ENCODE results near the gene KLHDC8B. TPM values are rescaled to one million over a fixed set of nuclear protein-coding genes. Genes with fewer than 3 reads are reported as not detected.

The KLHDC8B gene
- total and polyA plus RNA-seq, 2 donors from 2014 or later: 23.4 to 36.5 TPM

DNA sequence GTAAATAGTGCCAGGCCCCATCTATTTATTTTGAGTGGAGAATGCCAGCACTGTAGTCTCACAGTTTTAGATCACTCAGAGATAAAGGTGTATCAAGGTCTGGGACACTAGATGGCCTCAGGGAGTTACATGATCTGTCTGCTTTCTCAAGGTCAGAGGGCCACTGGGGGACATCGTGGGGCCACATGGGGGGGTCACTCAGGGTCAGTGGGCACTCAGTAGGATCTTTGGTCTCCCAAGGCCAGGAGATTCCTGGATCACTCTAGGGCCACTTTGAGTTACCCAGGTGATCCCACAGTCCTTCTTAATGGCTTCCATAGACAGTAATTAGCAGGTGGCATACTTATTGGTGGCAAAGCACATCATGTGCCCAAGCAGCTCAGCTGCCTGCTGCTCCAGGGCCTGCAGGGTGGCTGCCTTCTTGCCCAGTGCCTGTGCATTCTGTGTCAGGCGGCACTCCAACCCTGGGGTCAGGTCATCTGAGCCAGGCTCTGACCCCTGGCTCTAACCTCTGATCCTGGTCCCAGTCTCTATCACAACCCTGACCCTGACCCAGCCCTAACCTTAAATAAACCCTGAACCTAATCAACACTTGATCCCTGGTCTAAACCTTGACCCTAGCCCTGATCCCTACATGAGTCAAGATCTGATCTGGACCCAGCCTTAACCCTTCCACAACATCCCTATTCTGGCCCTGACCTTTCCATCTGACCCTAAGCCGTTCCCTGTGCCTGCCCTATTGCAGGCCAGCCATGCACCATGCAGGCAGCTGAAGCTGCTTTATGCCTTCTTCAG is 36.7 kb upstream of the KLHDC8B start:
- TF ChIP-seq, protein P1, sequence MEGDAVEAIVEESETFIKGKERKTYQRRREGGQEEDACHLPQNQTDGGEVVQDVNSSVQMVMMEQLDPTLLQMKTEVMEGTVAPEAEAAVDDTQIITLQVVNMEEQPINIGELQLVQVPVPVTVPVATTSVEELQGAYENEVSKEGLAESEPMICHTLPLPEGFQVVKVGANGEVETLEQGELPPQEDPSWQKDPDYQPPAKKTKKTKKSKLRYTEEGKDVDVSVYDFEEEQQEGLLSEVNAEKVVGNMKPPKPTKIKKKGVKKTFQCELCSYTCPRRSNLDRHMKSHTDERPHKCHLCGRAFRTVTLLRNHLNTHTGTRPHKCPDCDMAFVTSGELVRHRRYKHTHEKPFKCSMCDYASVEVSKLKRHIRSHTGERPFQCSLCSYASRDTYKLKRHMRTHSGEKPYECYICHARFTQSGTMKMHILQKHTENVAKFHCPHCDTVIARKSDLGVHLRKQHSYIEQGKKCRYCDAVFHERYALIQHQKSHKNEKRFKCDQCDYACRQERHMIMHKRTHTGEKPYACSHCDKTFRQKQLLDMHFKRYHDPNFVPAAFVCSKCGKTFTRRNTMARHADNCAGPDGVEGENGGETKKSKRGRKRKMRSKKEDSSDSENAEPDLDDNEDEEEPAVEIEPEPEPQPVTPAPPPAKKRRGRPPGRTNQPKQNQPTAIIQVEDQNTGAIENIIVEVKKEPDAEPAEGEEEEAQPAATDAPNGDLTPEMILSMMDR (IDR thresholded peaks at IDR 0.05; ENCODE audit: borderline replicate concordance, extremely low read depth, insufficient read depth): no peak
- no peak overlapping the region for H3K27ac ChIP-seq (ENCODE audit: low read depth in 2 of 2, low read length in 2 of 2)

DNA sequence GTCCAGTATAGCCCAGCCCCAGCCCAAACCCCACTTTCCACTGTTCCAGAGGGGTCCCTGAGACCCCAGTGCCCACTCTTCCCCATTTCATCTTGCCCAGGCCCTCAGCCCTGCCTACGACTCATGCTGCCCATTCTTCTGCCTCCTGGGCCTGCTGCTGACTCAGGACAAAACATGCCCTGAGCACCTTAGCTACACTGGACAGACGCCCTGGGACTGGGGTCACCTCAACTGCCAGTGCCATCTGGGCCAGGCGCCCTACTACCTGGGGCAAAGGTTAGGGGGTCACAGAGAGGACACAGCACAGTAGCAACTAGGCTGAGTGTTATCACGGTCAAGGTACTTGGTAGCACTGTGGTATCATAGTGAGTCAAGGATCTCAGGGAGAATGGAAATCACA is 35.9 kb upstream of the KLHDC8B start:
- peaks cover 2 to 26% (median 14%) of the 10 kb centered on the region in 3 donors for H3K4me1 ChIP-seq (ENCODE audit: control insufficient read depth in 2 of 3, insufficient read depth in 2 of 3, low read depth in 1 of 3, low read length in 3 of 3)
- H3K36me3 ChIP-seq (ENCODE audit: control insufficient read depth in 2 of 3, insufficient read depth in 3 of 3, low read length in 3 of 3): peaks cover 0 to 7% (median 0%) of the 10 kb centered on the region in 3 donors
- no peaks in the 10 kb centered on the region for H3K27me3 ChIP-seq (ENCODE audit: control insufficient read depth, insufficient read depth, low read length)
- H3K4me3 ChIP-seq (ENCODE audit: low read length in 3 of 3): no peak overlapping the region
- no peak for FAIRE-seq
- intact Hi-C loops (cut with DNase I): no loop called here
- H3K27ac ChIP-seq (ENCODE audit: low read depth in 2 of 2, low read length in 2 of 2): no peak overlapping the region
- H3K9me3 ChIP-seq (ENCODE audit: control insufficient read depth in 2 of 3, insufficient read depth in 1 of 3, low read length in 3 of 3): no peaks in the 10 kb centered on the region
- TF ChIP-seq, protein P1 (IDR thresholded peaks at IDR 0.05; ENCODE audit: borderline replicate concordance, extremely low read depth, insufficient read depth): no peak
- H3K9ac ChIP-seq (ENCODE audit: low read length in 3 of 3): no peak overlapping the region
- peak in 1 of 5 donors; percentile 29 for DNase-seq

More for the DNA sequence above, 36.7 kb upstream of the KLHDC8B start:
- no peak overlapping the region for H3K4me3 ChIP-seq (ENCODE audit: low read length in 3 of 3)
- FAIRE-seq (no peak), DNase-seq (peak in 1 of 5 donors; percentile 5)
- H3K9ac ChIP-seq (ENCODE audit: low read length in 3 of 3): no peak overlapping the region
- H3K36me3 ChIP-seq (ENCODE audit: control insufficient read depth in 2 of 3, insufficient read depth in 3 of 3, low read length in 3 of 3): peaks cover 0 to 15% (median 4%) of the 10 kb centered on the region in 3 donors
- H3K27me3 ChIP-seq (ENCODE audit: control insufficient read depth, insufficient read depth, low read length): no peaks in the 10 kb centered on the region
- no peaks in the 10 kb centered on the region for H3K9me3 ChIP-seq (ENCODE audit: control insufficient read depth in 2 of 3, insufficient read depth in 1 of 3, low read length in 3 of 3)
- peaks cover 2 to 26% (median 19%) of the 10 kb centered on the region in 3 donors for H3K4me1 ChIP-seq (ENCODE audit: control insufficient read depth in 2 of 3, insufficient read depth in 2 of 3, low read depth in 1 of 3, low read length in 3 of 3)
- intact Hi-C loops (cut with DNase I): no loop called here

DNA sequence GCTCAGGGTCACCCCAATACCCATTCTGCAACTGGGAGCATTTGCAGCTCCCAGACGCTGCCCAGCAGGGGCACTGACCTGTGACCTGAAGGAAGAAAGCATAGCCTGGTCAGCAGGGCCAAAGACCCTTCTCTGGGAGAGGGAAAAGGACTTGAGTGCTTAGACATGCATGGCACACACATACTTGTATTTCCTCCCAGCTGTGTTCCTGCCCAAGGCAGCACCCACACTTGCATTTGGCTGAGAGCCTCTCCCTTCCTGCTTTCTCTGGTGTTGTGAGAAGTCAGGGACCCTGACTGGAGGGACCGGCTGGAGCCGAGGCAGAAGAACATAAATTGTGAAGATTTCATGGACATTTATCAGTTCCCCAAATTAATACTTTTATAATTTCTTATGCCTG is 31.3 kb upstream of the KLHDC8B start:
- H3K4me3 ChIP-seq (ENCODE audit: low read length in 3 of 3): no peak overlapping the region
- no peak overlapping the region for H3K9ac ChIP-seq (ENCODE audit: low read length in 3 of 3)
- intact Hi-C loops (cut with DNase I): no loop called here
- H3K36me3 ChIP-seq (ENCODE audit: control insufficient read depth in 2 of 3, insufficient read depth in 3 of 3, low read length in 3 of 3): no peaks in the 10 kb centered on the region
- FAIRE-seq (no peak), DNase-seq (no peak)
- no peak overlapping the region for H3K27ac ChIP-seq (ENCODE audit: low read depth in 2 of 2, low read length in 2 of 2)
- no peaks in the 10 kb centered on the region for H3K27me3 ChIP-seq (ENCODE audit: control insufficient read depth, insufficient read depth, low read length)
- no peaks in the 10 kb centered on the region for H3K9me3 ChIP-seq (ENCODE audit: control insufficient read depth in 2 of 3, insufficient read depth in 1 of 3, low read length in 3 of 3)
- H3K4me1 ChIP-seq (ENCODE audit: control insufficient read depth in 2 of 3, insufficient read depth in 2 of 3, low read depth in 1 of 3, low read length in 3 of 3): no peaks in the 10 kb centered on the region
- TF ChIP-seq, protein P1 (IDR thresholded peaks at IDR 0.05; ENCODE audit: borderline replicate concordance, extremely low read depth, insufficient read depth): no peak
